Stomach (tissue), 9 donors: ENCODE measurements around the gene MAGI2. TPM values are rescaled to one million over a fixed set of nuclear protein-coding genes. Genes with fewer than 3 reads are reported as not detected.
A peak's percentile ranks its signal among the peaks of the same experiment; 100 is the strongest.

Experiments
- DNase-seq, 2 donors: peaks; one replicate each; pipeline versions ENCODE4 v3.0.0 to v3.0.0-alpha.2; 2013 to 2019
- H3K27ac ChIP-seq, 5 donors: fragments of 200-600 bp in 4 of 5; sonication (generic) in 4 of 5; one replicate each; pipeline ENCODE4 v1.5.1; 2013 to 2019; ENCODE audit warnings: mild to moderate bottlenecking in 1 of 5, moderate library complexity in 1 of 5
- H3K27me3 ChIP-seq, 3 donors: fragments of 200-600 bp; sonication (generic); one replicate each; pipeline ENCODE4 v1.5.1; 2017 to 2019; ENCODE audit warnings: mixed run types in 1 of 3
- H3K36me3 ChIP-seq, 4 donors: fragments of 200-600 bp; sonication (generic); 1 replicate in 3 of 4; 2 replicates in 1 of 4; pipeline ENCODE4 v1.5.1; 2016 to 2019
- H3K4me1 ChIP-seq, 4 donors: fragments of 200-600 bp; sonication (generic); one replicate each; pipeline ENCODE4 v1.5.1; 2016 to 2019
- H3K4me3 ChIP-seq, 4 donors: fragments of 200-600 bp; sonication (generic) in 3 of 4; one replicate each; pipeline ENCODE4 v1.5.1; 2016 to 2019; ENCODE audit warnings: mild to moderate bottlenecking in 1 of 4
- H3K9me3 ChIP-seq, 4 donors: fragments of 200-600 bp; sonication (generic); one replicate each; pipeline ENCODE4 v1.5.1; 2016 to 2019
- CTCF ChIP-seq, 7 experiments: fragments of 450-650 bp in 4 of 7; fragments of 200-600 bp in 3 of 7; sonication (generic) in 3 of 7; IDR thresholded peaks; one replicate each; pipeline ENCODE4 v1.5.1; 2016 to 2019; ENCODE audit warnings: antibody characterized with exemption in 7 of 7, control low read depth in 2 of 7, mild to moderate bottlenecking in 1 of 7
- EP300 ChIP-seq: sonication (generic); formaldehyde crosslinking; IDR thresholded peaks from one replicate; pipeline ENCODE4 v1.6.1; 2017; ENCODE audit warnings: antibody characterized with exemption
- POLR2A ChIP-seq, 4 donors: fragments of 450-650 bp; IDR thresholded peaks; one replicate each; pipeline ENCODE4 v1.6.1; 2016; ENCODE audit warnings: antibody characterized with exemption in 4 of 4, control low read depth in 2 of 4, mild to moderate bottlenecking in 1 of 4, moderate library complexity in 1 of 4
- POLR2AphosphoS5 ChIP-seq, 3 donors: sonication (generic); formaldehyde crosslinking; IDR thresholded peaks; one replicate each; pipeline ENCODE4 v1.6.1; 2016; ENCODE audit warnings: antibody characterized with exemption in 3 of 3
- WGBS, 5 donors: extraction: QIAGEN DNeasy Blood & Tissue Kit in 3 of 5; methylation state at CpG; one replicate each; pipeline versions ENCODE4 v1.1.5 to v1.1.7; 2013 to 2018; 5-methylcytosine and 5-hydroxymethylcytosine counted together
- intact Hi-C: fragments of 100-400 bp; cut with DNase I; formaldehyde crosslinking; loops from one replicate; pipeline ENCODE4 v1.15.1; 2023; ENCODE audit warnings: low total_unique reads
- polyA plus RNA-seq, 3 donors: library from polyadenylated mRNA; stranded (reverse); fragments of 200-250 nt; gene quantifications; one replicate each; pipeline ENCODE4 v1.2.3, GENCODE V29; 2013
- total RNA-seq, 5 donors: library from RNA; depleted of rRNA; stranded (reverse); fragments of >200 nt; gene quantifications; one replicate each; pipeline versions ENCODE4 v1.1.0 to v1.2.3, GENCODE V29; 2014 to 2016
- donor health status: healthy with polysubstance abuse.
- donor health status: Bipolar disorder and iron deficiency.
- donor health status: healthy.

Gene MAGI2
- total and polyA plus RNA-seq, 8 donors = 0.92 to 53.9 (median 5.8) TPM

- intact Hi-C loops = no loop called here
- Histone ChIP-seq H3K4me1 (peaks cover 5 to 14% (median 11%) of the 10 kb centered on the region in 4 donors), H3K27ac (no peak overlapping the region), H3K4me3 (no peak overlapping the region), H3K9me3 (no peaks in the 10 kb centered on the region), H3K36me3 (no peaks in the 10 kb centered on the region), H3K27me3 (no peaks in the 10 kb centered on the region)
- 68 to 90% (median 87%) methylated on average over 3 of the region's 3 CpGs for whole genome bisulfite sequencing, 5 donors
- no peak for TF ChIP-seq POLR2AphosphoS5 (IDR thresholded peaks at IDR 0.05)
- no peak for TF ChIP-seq CTCF (IDR thresholded peaks at IDR 0.05)
- TF ChIP-seq POLR2A (IDR thresholded peaks at IDR 0.05) = no peak
- TF ChIP-seq EP300 = no peak
- DNase-seq = peak in 1 of 2 donors; percentile 21
Observed at GRCh38 chr7:78013386-78013785, 1440.1 kb downstream of the MAGI2 start.

DNA sequence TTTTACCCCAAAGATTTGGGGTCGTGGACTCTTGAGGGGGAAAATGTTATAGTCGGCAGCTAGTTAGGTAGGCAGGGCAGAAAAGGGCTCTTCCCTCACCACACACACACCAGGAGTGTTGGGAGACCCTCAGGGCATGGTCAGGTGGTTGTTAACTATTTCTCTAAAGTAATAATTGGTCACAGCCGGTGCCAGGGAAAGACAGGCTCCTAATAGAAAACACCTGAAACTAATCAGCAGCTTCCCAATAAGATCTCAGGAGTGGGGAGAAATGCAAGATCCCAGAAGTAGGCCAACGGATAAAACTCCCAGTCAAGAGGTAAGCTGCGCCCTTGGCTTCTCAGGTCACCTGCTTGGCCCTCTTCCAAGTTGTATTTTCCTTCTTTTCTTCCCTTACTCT lies 1441.8 kb downstream of the MAGI2 start:
- Histone ChIP-seq H3K36me3 (no peaks in the 10 kb centered on the region), H3K4me3 (no peak overlapping the region), H3K27ac (no peak overlapping the region), H3K27me3 (no peaks in the 10 kb centered on the region), H3K4me1 (no peaks in the 10 kb centered on the region), H3K9me3 (no peaks in the 10 kb centered on the region)
- peak in 1 of 2 donors; percentile 20 for DNase-seq
- TF ChIP-seq EP300 (no peak), POLR2A (IDR thresholded peaks at IDR 0.05) (no peak), CTCF (IDR thresholded peaks at IDR 0.05) (no peak), POLR2AphosphoS5 (IDR thresholded peaks at IDR 0.05) (no peak)
- WGBS, 5 donors = 53 to 75% (median 61%) methylated on average over 5 of the region's 5 CpGs
- intact Hi-C loops = no loop called here

GRCh38 chr7:78007231-78007630 lies 1446.2 kb downstream of the MAGI2 start:
- no peak overlapping the region for H3K27ac ChIP-seq
- no peaks in the 10 kb centered on the region for H3K4me1 ChIP-seq
- H3K4me3 ChIP-seq = no peak overlapping the region
- no peak for DNase-seq
- H3K9me3 ChIP-seq = no peaks in the 10 kb centered on the region
- TF ChIP-seq EP300 (no peak), POLR2AphosphoS5 (IDR thresholded peaks at IDR 0.05) (no peak), CTCF (IDR thresholded peaks at IDR 0.05) (no peak), POLR2A (IDR thresholded peaks at IDR 0.05) (no peak)
- H3K27me3 ChIP-seq = no peaks in the 10 kb centered on the region
- H3K36me3 ChIP-seq = no peaks in the 10 kb centered on the region
- 88 to 97% (median 90%) methylated on average over 3 of the region's 3 CpGs for WGBS, 5 donors
- intact Hi-C loops = no loop called here

DNA sequence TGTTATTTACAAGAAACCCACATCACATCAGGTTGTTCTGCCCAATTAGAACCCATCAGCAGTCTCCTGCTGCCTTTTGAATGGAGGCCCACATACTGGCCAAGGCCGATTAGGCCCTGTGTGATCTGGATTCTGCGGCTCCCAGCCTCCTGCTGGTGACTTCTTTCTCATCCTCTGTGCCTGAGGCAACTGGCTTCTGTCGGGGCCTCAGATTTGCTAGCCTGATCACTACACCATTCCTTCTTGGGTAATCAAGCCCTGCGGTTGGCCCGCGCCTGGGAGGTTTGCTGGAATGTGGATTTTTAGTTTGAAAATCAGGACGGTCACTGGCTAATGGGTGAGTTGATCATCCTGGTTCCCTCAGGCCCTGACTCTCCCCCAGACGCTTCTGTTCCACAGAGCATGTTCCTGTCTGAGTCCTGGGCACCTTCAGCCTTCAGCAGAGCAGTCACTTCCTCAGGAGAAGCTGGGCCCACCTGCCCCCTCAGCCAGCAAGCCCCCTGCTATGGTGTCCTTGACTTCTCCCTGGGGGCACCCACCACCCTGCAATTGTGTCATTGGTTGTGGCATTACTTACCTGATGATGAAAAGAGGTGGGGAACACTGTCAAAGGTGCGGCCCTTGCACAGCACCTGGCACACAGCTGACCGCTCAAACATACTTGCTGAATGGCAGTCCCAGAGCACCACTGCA lies 1447.3 kb downstream of the MAGI2 start:
- Histone ChIP-seq H3K27me3 (no peaks in the 10 kb centered on the region), H3K9me3 (no peaks in the 10 kb centered on the region), H3K36me3 (no peaks in the 10 kb centered on the region), H3K27ac (no peak overlapping the region), H3K4me1 (no peaks in the 10 kb centered on the region), H3K4me3 (no peak overlapping the region)
- TF ChIP-seq POLR2AphosphoS5 (IDR thresholded peaks at IDR 0.05) (no peak), CTCF (IDR thresholded peaks at IDR 0.05) (no peak), POLR2A (IDR thresholded peaks at IDR 0.05) (no peak), EP300 (no peak)
- intact Hi-C loops = no loop called here
- 86 to 97% (median 93%) methylated on average over 9 to 10 of the region's 10 CpGs for WGBS, 5 donors
- no peak for DNase-seq
